ENCODE results near the gene FKBP15. TPM values are rescaled to one million over a fixed set of nuclear protein-coding genes. Genes with fewer than 3 reads are reported as not detected.

FKBP15 gene
- total RNA-seq, 1 experiment from 2014 or later: 32.2 TPM

DNA sequence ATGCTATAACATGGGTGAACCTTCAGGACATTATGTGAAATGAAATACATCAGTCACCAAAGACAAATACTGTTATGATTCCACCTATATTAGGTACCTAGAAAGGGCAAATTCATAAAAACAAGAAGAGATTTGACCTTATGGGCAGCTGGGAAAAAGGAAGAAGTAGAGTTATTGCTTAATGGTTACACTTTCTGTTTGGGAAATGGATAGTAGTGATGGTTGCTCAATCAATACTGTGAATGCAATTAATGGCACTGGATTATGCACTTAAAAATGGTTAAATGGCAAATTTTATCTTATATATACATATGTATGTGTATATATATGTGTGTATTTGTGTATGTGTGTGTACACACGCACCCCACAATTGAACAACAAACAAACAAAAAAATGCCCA lies 15.2 kb downstream of the FKBP15 start:
- intact Hi-C loops (cut with micrococcal nuclease): no loop called here
- ChIA-PET POLR2A (interaction anchor here (2.5 kb wide), 1 partner anchor 15 kb away, joined by 17 read pairs; the partner anchor contains the start of genes FKBP15 and SLC31A1), CTCF (interaction anchor here (0.8 to 1.1 kb wide), 2 partner anchors 17 to 55 kb away, joined by 3 to 5 read pairs; partner anchors contain the start of gene SLC31A2)
- no peaks in the 10 kb centered on the region for H3K9me3 Mint-ChIP-seq (ENCODE audit: unreplicated experiment)
- no peak overlapping the region for H3K4me3 Mint-ChIP-seq (ENCODE audit: unreplicated experiment)
- no peaks in the 10 kb centered on the region for H3K27me3 Mint-ChIP-seq (ENCODE audit: insufficient read depth, unreplicated experiment)
- H3K36me3 Mint-ChIP-seq (ENCODE audit: insufficient read depth, unreplicated experiment): peaks cover 86% of the 10 kb centered on the region
- no TSS peak for BruUV-seq (replicated peaks)
- DNase-seq (ENCODE audit: unreplicated experiment): no peak
- H3K27ac Mint-ChIP-seq (ENCODE audit: low read depth, unreplicated experiment): no peak overlapping the region
- no peaks in the 10 kb centered on the region for H3K4me1 Mint-ChIP-seq (ENCODE audit: insufficient read depth, unreplicated experiment)
- TF ChIP-seq, protein P1, sequence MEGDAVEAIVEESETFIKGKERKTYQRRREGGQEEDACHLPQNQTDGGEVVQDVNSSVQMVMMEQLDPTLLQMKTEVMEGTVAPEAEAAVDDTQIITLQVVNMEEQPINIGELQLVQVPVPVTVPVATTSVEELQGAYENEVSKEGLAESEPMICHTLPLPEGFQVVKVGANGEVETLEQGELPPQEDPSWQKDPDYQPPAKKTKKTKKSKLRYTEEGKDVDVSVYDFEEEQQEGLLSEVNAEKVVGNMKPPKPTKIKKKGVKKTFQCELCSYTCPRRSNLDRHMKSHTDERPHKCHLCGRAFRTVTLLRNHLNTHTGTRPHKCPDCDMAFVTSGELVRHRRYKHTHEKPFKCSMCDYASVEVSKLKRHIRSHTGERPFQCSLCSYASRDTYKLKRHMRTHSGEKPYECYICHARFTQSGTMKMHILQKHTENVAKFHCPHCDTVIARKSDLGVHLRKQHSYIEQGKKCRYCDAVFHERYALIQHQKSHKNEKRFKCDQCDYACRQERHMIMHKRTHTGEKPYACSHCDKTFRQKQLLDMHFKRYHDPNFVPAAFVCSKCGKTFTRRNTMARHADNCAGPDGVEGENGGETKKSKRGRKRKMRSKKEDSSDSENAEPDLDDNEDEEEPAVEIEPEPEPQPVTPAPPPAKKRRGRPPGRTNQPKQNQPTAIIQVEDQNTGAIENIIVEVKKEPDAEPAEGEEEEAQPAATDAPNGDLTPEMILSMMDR (IDR thresholded peaks at IDR 0.05; ENCODE audit: unreplicated experiment): no peak

DNA sequence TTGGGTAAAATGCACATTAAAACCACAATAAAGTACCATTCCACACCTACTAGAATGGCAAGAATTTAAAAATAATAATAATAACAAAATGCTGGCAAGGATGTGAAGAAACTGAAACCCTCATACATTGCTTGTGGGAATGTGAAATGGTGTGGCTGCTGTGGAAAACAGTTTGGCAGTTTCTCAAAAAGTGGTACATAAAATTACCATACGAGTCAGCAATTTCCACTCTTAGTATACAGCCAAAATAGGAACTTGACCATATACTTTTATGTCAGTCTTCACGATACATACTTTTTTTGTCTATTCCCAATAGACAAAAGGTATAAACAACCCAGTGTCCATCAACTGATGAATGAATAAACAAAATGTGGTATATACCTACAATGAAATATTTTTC lies 15.6 kb downstream of the FKBP15 start:
- CTCF ChIA-PET: no interaction called here
- Mint-ChIP-seq H3K4me1 (ENCODE audit: insufficient read depth, unreplicated experiment) (no peaks in the 10 kb centered on the region), H3K27me3 (ENCODE audit: insufficient read depth, unreplicated experiment) (no peaks in the 10 kb centered on the region)

DNA sequence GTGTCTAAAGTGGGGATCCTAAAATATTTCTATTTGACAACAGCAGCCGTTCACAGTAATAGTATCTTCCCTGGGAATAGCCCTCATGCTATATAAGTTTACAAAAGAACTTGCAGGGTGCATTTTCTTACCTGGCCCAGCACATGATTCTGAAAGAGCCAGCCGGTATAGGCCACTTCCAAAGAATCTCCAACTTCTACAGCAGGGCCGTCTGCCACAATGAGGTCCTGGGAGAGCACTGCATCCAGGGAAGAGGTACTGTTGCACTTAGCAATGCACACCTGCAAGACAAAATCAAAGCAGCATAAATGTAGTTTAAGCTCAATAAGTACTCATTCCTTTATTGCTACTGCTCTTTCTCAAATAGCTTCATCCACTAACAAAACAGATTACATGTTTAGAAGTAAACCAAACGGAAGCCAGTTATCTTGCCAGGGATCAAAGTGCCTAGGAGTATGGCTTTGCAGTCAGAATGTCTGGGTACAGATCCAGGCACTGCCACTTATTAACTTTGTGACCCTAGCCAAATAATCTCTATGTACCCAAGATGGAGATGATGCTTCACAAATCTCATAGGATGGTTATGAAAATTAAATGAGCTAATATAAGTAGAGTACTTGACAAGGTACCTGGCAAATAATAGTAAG lies 21.3 kb downstream of the FKBP15 start:
- ChIA-PET POLR2A (interaction anchor here (0.6 to 1.3 kb wide), 3 partner anchors 11 to 21 kb away, joined by 3 to 6 read pairs (median 4); partner anchors contain the start of genes FKBP15 and SLC31A1), CTCF (no interaction called here)
- TF ChIP-seq, protein P1 (IDR thresholded peaks at IDR 0.05; ENCODE audit: unreplicated experiment): no peak
- no TSS peak for BruUV-seq (replicated peaks)
- Mint-ChIP-seq H3K36me3 (ENCODE audit: insufficient read depth, unreplicated experiment) (peaks cover 78% of the 10 kb centered on the region), H3K27me3 (ENCODE audit: insufficient read depth, unreplicated experiment) (no peaks in the 10 kb centered on the region), H3K4me1 (ENCODE audit: insufficient read depth, unreplicated experiment) (no peaks in the 10 kb centered on the region), H3K27ac (ENCODE audit: low read depth, unreplicated experiment) (no peak overlapping the region), H3K4me3 (ENCODE audit: unreplicated experiment) (no peak overlapping the region), H3K9me3 (ENCODE audit: unreplicated experiment) (no peaks in the 10 kb centered on the region)
- intact Hi-C loops (cut with micrococcal nuclease): no loop called here
- no peak for DNase-seq (ENCODE audit: unreplicated experiment)

More for the DNA sequence above, 15.6 kb downstream of the FKBP15 start:
- POLR2A ChIA-PET: interaction anchor here (2.5 kb wide), 1 partner anchor 15 kb away, joined by 17 read pairs; the partner anchor contains the start of genes FKBP15 and SLC31A1
- Mint-ChIP-seq H3K36me3 (ENCODE audit: insufficient read depth, unreplicated experiment) (peaks cover 84% of the 10 kb centered on the region), H3K27ac (ENCODE audit: low read depth, unreplicated experiment) (no peak overlapping the region), H3K4me3 (ENCODE audit: unreplicated experiment) (no peak overlapping the region), H3K9me3 (ENCODE audit: unreplicated experiment) (no peaks in the 10 kb centered on the region)
- TF ChIP-seq, protein P1 (IDR thresholded peaks at IDR 0.05; ENCODE audit: unreplicated experiment): no peak
- intact Hi-C loops (cut with micrococcal nuclease): no loop called here
- no peak for DNase-seq (ENCODE audit: unreplicated experiment)
- no TSS peak for BruUV-seq (replicated peaks)

DNA sequence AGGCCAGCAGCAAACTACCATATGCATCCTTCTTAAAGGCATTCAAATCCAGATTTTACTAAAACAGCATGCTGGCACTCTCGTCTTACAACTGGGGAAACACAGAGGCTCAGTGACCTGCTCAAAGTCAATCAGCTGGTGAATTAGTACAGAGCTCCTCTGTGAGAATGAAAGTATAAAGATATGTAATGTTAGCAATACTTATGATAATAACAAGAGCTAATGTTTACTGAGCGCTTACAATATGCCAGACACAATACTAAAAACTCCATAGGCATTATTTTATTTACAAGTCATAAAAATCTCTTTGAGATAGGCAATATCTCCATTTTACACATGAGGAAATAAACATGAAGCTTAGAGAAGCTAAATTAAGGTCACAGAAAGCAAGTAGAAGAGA lies 28.6 kb downstream of the FKBP15 start:
- Mint-ChIP-seq H3K9me3 (ENCODE audit: unreplicated experiment) (no peaks in the 10 kb centered on the region), H3K27ac (ENCODE audit: low read depth, unreplicated experiment) (no peak overlapping the region), H3K36me3 (ENCODE audit: insufficient read depth, unreplicated experiment) (peaks cover 48% of the 10 kb centered on the region), H3K4me1 (ENCODE audit: insufficient read depth, unreplicated experiment) (peaks cover 22% of the 10 kb centered on the region), H3K27me3 (ENCODE audit: insufficient read depth, unreplicated experiment) (no peaks in the 10 kb centered on the region), H3K4me3 (ENCODE audit: unreplicated experiment) (no peak overlapping the region)
- ChIA-PET POLR2A (interaction anchor here (1.4 kb wide), 1 partner anchor 29 kb away, joined by 5 read pairs; the partner anchor contains the start of genes FKBP15 and SLC31A1), CTCF (interaction anchor here (0.6 to 0.7 kb wide), 2 partner anchors 28 to 1833 kb away, joined by 3 read pairs; no protein-coding TSS in a partner anchor)
- intact Hi-C loops (cut with micrococcal nuclease): no loop called here
- TF ChIP-seq, protein P1 (IDR thresholded peaks at IDR 0.05; ENCODE audit: unreplicated experiment): no peak
- DNase-seq (ENCODE audit: unreplicated experiment): no peak
- BruUV-seq (replicated peaks): no TSS peak
